Stimulated activated CD8-positive, alpha-beta memory T cell treated with anti-CD3 and anti-CD28 coated beads, Interleukin-15, amount 100 ng/mL, for 48 hours (primary cell): ENCODE results near the gene OR10H4.
"Not testable (repeated sequence)": the region's sequence is repeated elsewhere in the genome, so short reads cannot be mapped to it uniquely, and the experiment has no call there.

ENCODE experiments used
- DNase-seq, 2 donors: peaks; one replicate each; pipeline ENCODE4 v3.0.0-alpha.2; 2020; ENCODE audit warnings: low read depth in 2 of 2

The OR10H4 gene

GRCh38 chr19:15937771-15938170 is 11.0 kb upstream of the OR10H4 start:
- DNase-seq, result no peak

GRCh38 chr19:15944401-15944800 is 4.4 kb upstream of the OR10H4 start:
- no peak for DNase-seq

GRCh38 chr19:15945301-15945700 is 3.5 kb upstream of the OR10H4 start:
- DNase-seq, result no peak

GRCh38 chr19:15954820-15955219 is 6.0 kb downstream of the OR10H4 start:
- DNase-seq, result no peak

GRCh38 chr19:15962319-15962718 is 13.5 kb downstream of the OR10H4 start:
- DNase-seq, result no peak

- no peak for DNase-seq
Measured at GRCh38 chr19:15964231-15964630, 15.4 kb downstream of the OR10H4 start.

- DNase-seq, result no peak
Measured at GRCh38 chr19:15971224-15971780, 22.5 kb downstream of the OR10H4 start.

GRCh38 chr19:15972043-15972442 is 23.2 kb downstream of the OR10H4 start:
- not testable (repeated sequence) for DNase-seq

GRCh38 chr19:15974856-15975255 is 26.0 kb downstream of the OR10H4 start:
- DNase-seq, result no peak

- DNase-seq, result no peak
Measured at GRCh38 chr19:15976836-15977689, 28.3 kb downstream of the OR10H4 start.

- DNase-seq, result no peak
Measured at GRCh38 chr19:15977690-15978089, 28.9 kb downstream of the OR10H4 start.

GRCh38 chr19:15979293-15979692 is 30.5 kb downstream of the OR10H4 start:
- DNase-seq, result no peak

GRCh38 chr19:15985831-15986230 is 37.0 kb downstream of the OR10H4 start:
- not testable (repeated sequence) for DNase-seq

- DNase-seq, result no peak
Measured at GRCh38 chr19:15986701-15987100, 37.9 kb downstream of the OR10H4 start.

GRCh38 chr19:15989889-15990288 is 41.1 kb downstream of the OR10H4 start:
- no peak for DNase-seq

- DNase-seq, result no peak
Measured at GRCh38 chr19:15991602-15992001, 42.8 kb downstream of the OR10H4 start.

- no peak for DNase-seq
Measured at GRCh38 chr19:15992014-15992413, 43.2 kb downstream of the OR10H4 start.

GRCh38 chr19:15995536-15995935 is 46.7 kb downstream of the OR10H4 start:
- DNase-seq, result no peak

- no peak for DNase-seq
Measured at GRCh38 chr19:15998166-15998565, 49.4 kb downstream of the OR10H4 start.
